HG03159 (cell line): ENCODE results near the gene TUT7.

Experiments
- ATAC-seq: cut with Tn5 transposase; IDR thresholded peaks from one replicate; pipeline ENCODE4 v1.9.1; 2021; ENCODE audit warnings: mild to moderate bottlenecking, moderate library complexity; ENCODE audit not compliant: unreplicated experiment

The TUT7 gene

GRCh38 chr9:86272221-86272620, 82.0 kb downstream of the TUT7 start:
- no peak for ATAC-seq

- no peak for ATAC-seq
These were observed 90.3 kb downstream of the TUT7 start for GRCh38 chr9:86263876-86264275.

GRCh38 chr9:86262492-86262891, 91.7 kb downstream of the TUT7 start:
- no peak for ATAC-seq

- no peak for ATAC-seq
These were observed 94.7 kb downstream of the TUT7 start, which contains the start of gene C9orf153 for GRCh38 chr9:86259557-86259956. Gene C9orf153, minus strand, starts transcription at chr9:86259657. Its CDS starts 30,054 bp downstream, at chr9:86229603.

GRCh38 chr9:86257391-86257790, 96.8 kb downstream of the TUT7 start:
- no peak for ATAC-seq

GRCh38 chr9:86256653-86257052, 97.6 kb downstream of the TUT7 start:
- no peak for ATAC-seq

- ATAC-seq: no peak
These were observed 100.6 kb downstream of the TUT7 start for GRCh38 chr9:86253577-86253976.

GRCh38 chr9:86252870-86253269, 101.3 kb downstream of the TUT7 start:
- ATAC-seq: no peak

GRCh38 chr9:86250123-86250522, 104.1 kb downstream of the TUT7 start:
- no peak for ATAC-seq

GRCh38 chr9:86248746-86249145, 105.5 kb downstream of the TUT7 start:
- no peak for ATAC-seq

GRCh38 chr9:86246752-86247161, 107.5 kb downstream of the TUT7 start:
- ATAC-seq: peak; percentile 81

- no peak for ATAC-seq
These were observed 112.1 kb downstream of the TUT7 start for GRCh38 chr9:86242071-86242470.

- ATAC-seq: no peak
These were observed 113.0 kb downstream of the TUT7 start for GRCh38 chr9:86241216-86241615.

- ATAC-seq: no peak
These were observed 115.1 kb downstream of the TUT7 start for GRCh38 chr9:86238861-86239770.
